Measurements from ENCODE around the gene CNTD1.

DNA sequence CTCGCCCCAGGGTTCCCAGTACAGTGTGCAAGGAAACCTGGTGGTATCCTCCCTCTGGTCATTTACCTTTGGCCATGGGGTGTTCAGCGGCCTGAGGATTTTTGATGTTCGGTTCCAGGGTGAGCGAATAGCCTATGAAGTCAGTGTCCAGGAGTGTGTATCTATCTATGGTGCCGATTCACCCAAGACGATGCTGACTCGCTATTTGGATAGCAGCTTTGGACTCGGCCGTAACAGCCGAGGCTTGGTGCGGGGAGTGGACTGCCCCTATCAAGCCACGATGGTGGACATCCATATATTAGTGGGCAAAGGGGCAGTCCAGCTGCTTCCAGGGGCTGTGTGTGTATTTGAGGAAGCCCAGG, 46.9 kb downstream of the CNTD1 start:
- TF ChIP-seq, protein P1, sequence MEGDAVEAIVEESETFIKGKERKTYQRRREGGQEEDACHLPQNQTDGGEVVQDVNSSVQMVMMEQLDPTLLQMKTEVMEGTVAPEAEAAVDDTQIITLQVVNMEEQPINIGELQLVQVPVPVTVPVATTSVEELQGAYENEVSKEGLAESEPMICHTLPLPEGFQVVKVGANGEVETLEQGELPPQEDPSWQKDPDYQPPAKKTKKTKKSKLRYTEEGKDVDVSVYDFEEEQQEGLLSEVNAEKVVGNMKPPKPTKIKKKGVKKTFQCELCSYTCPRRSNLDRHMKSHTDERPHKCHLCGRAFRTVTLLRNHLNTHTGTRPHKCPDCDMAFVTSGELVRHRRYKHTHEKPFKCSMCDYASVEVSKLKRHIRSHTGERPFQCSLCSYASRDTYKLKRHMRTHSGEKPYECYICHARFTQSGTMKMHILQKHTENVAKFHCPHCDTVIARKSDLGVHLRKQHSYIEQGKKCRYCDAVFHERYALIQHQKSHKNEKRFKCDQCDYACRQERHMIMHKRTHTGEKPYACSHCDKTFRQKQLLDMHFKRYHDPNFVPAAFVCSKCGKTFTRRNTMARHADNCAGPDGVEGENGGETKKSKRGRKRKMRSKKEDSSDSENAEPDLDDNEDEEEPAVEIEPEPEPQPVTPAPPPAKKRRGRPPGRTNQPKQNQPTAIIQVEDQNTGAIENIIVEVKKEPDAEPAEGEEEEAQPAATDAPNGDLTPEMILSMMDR (IDR thresholded peaks at IDR 0.05) = no peak
- TF ChIP-seq POLR2AphosphoS5 (IDR thresholded peaks at IDR 0.05) = no peak

Data from prostate gland (tissue), 2 donors.